ENCODE results near the gene MUC2. TPM values are rescaled to one million over a fixed set of nuclear protein-coding genes. Genes with fewer than 3 reads are reported as not detected.

Gene MUC2
- total and polyA plus RNA-seq, 9 of the 15 experiments (the other 6 are each of a cell fraction or from before 2014, with no cell fraction given) = under 0.01 to 0.18 TPM; not detected in 7

- no peak overlapping the region for H3K27ac ChIP-seq (ENCODE audit: extremely low read depth, low read depth, low read length)
- H3K9me3 ChIP-seq (replicated peaks; ENCODE audit: control insufficient read depth, insufficient read depth, low read depth, low read length) = no peaks in the 10 kb centered on the region
- DNase-seq (ENCODE audit: extremely low read depth in 1 of 4, low spot score in 3 of 4) (no peak), ATAC-seq (no peak), FAIRE-seq (no peak)
- H3K9me1 ChIP-seq (ENCODE audit: control insufficient read depth, insufficient read depth, low read length) = no peaks in the 10 kb centered on the region
- H2AFZ ChIP-seq (ENCODE audit: low read depth, low read length) = no peak overlapping the region
- intact Hi-C loops (cut with micrococcal nuclease) (no loop called here), in situ Hi-C loops (cut with MboI) (no loop called here)
- no peak overlapping the region for H3K9ac ChIP-seq (ENCODE audit: insufficient read depth in 1 of 2, low read depth in 2 of 2, low read length in 2 of 2)
- H3K4me3 ChIP-seq = no peak overlapping the region
- CTCF ChIA-PET (ENCODE audit: low intra/inter-chr PET ratio) = no interaction called here
- POLR2A ChIA-PET = no interaction called here
- 17% methylated on average over 3 of the region's 6 CpGs for WGBS (ENCODE audit: insufficient coverage, low coverage, missing lambda C conversion rate)
- 0 out of 2 replicates have a peak, but pooled peaks cover 7% of the 10 kb centered on the region for H4K20me1 ChIP-seq (replicated peaks; ENCODE audit: control insufficient read depth, insufficient read depth, low read length)
- no peak overlapping the region for H3K4me2 ChIP-seq (ENCODE audit: insufficient read depth, low read length)
- no TSS peak for BruUV-seq (replicated peaks)
- peaks cover 0 to 40% of the 10 kb centered on the region in 2 experiments; a peak in 2 of 5 replicates for H3K4me1 ChIP-seq (replicated peaks in 1 of 2; ENCODE audit: control insufficient read depth in 2 of 2, insufficient read depth in 2 of 2, low read length in 2 of 2)
- H3K27me3 ChIP-seq (ENCODE audit: control insufficient read depth in 2 of 2, insufficient read depth in 2 of 2, low read length in 2 of 2) = peaks cover 22 to 52% of the 10 kb centered on the region in 2 experiments
- H3K36me3 ChIP-seq (ENCODE audit: control insufficient read depth, insufficient read depth, low read length) = no peaks in the 10 kb centered on the region
- TF ChIP-seq TCF7L2 (IDR thresholded peaks at IDR 0.05; ENCODE audit: low read depth, low read length) = no peak
- no peak for TF ChIP-seq ZNF197 (CRISPR knock-in tag; IDR thresholded peaks at IDR 0.05; ENCODE audit: low read depth)
- TF ChIP-seq CBX8 (IDR thresholded peaks at IDR 0.05; ENCODE audit: borderline replicate concordance, extremely low read depth, low read depth, low read length, poor library complexity, severe bottlenecking) = no peak
- TF ChIP-seq ZNF282 (CRISPR knock-in tag; IDR thresholded peaks at IDR 0.05) = no peak
- no peak for TF ChIP-seq RFX1 (IDR thresholded peaks at IDR 0.05)
- TF ChIP-seq NFYB (IDR thresholded peaks at IDR 0.05; ENCODE audit: extremely low read depth, insufficient read length) = no peak
- no peak for TF ChIP-seq IRF9 (tag; IDR thresholded peaks at IDR 0.05)
- TF ChIP-seq ELF2 (CRISPR knock-in tag; IDR thresholded peaks at IDR 0.05) = no peak
- TF ChIP-seq SIRT6 (IDR thresholded peaks at IDR 0.05; ENCODE audit: low read depth, low read length) = no peak
- TF ChIP-seq ZBTB7A (IDR thresholded peaks at IDR 0.05; ENCODE audit: borderline replicate concordance, control insufficient read depth, low read depth, low read length) = no peak
- no peak for TF ChIP-seq TCF3 (CRISPR knock-in tag; IDR thresholded peaks at IDR 0.05)
- TF ChIP-seq TRIM25 (IDR thresholded peaks at IDR 0.05; ENCODE audit: borderline replicate concordance) = no peak
- TF ChIP-seq L3MBTL2 (IDR thresholded peaks at IDR 0.05) = no peak
- no peak for TF ChIP-seq ZNF586 (CRISPR knock-in tag; conservative IDR thresholded peaks at IDR 0.05)
- TF ChIP-seq MIER1 (IDR thresholded peaks at IDR 0.05; ENCODE audit: low read depth) = no peak
- TF ChIP-seq NCOA2 (IDR thresholded peaks at IDR 0.05; ENCODE audit: partially characterized antibody in 2 of 2) = no peak
- TF ChIP-seq NCOA4 (IDR thresholded peaks at IDR 0.05; ENCODE audit: partially characterized antibody) = no peak
- no peak for TF ChIP-seq EZH2 (IDR thresholded peaks at IDR 0.05; ENCODE audit: borderline replicate concordance, low read depth, low read length)
- TF ChIP-seq TCFL5 (CRISPR knock-in tag; conservative IDR thresholded peaks at IDR 0.05) = no peak
- no peaks in the 10 kb centered on the region for H3K79me2 ChIP-seq (ENCODE audit: control insufficient read depth, insufficient read depth, low read length)
Observed at GRCh38 chr11:1044160-1044559, 30.5 kb upstream of the MUC2 start.
